GM21825 (cell line): ENCODE data around the gene NPY1R.

Experiments used
- ATAC-seq: cut with Tn5 transposase; IDR thresholded peaks from one replicate; pipeline ENCODE4 v1.9.1; 2021; ENCODE audit warnings: mild to moderate bottlenecking, moderate library complexity; ENCODE audit not compliant: unreplicated experiment

NPY1R gene

GRCh38 chr4:163280703-163281519 is 51.5 kb downstream of the NPY1R start:
- ATAC-seq = no peak

DNA sequence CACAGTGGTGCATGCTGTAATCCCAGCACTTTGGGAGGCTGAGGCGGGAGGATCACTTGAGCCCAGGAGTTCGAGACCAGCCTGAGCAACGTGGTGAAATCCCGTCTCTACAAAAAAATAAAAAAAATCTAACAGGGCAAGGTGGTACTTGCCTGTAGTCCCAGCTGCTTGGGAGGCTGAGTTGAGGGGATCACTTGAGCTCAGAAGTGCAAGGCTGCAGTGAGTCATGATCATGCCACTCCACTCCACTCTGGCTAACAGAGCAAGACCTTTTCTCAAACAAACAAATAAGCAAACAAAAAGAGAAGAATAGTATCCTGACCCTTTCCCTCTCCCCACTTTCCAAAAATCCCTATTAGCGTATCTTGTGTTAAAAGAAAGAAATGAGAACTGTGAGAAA is 52.7 kb downstream of the NPY1R start:
- no peak for ATAC-seq

GRCh38 chr4:163274861-163275260 is 57.5 kb downstream of the NPY1R start:
- ATAC-seq = no peak
